ENCODE measurements around the gene CDK19.

- no peak for TF ChIP-seq CTCF (IDR thresholded peaks at IDR 0.05)
- TF ChIP-seq POLR2A (IDR thresholded peaks at IDR 0.05), result no peak
Observed at GRCh38 chr6:110690106-110690654, 125.1 kb downstream of the CDK19 start.

All from right lobe of liver (tissue), 4 donors.